ENCODE measurements around the gene ARMC10. TPM values are rescaled to one million over a fixed set of nuclear protein-coding genes. Genes with fewer than 3 reads are reported as not detected.
A peak's percentile ranks its signal among the peaks of the same experiment; 100 is the strongest.

Gene ARMC10
- total RNA-seq, 6 donors from 2014 or later: 13.6 to 34.5 (median 30.4) TPM

DNA sequence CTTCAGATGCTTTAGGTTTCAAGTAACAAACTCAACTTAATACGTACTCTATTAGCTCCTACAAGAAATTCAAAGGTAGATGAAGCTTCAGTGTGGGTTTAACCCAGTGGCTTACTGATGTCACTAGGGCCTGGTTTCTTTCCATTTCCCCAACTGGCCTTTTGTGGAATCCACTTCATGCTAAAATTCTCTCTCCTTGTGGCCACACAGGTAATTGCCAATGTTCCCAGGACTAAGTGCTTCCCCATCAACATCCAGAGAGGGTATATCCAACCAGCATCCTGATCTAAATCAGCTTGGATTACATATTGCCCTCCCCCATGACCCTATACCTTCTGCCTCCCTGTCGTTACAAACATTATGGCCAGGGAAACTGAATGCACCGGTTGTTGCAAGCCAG is 11.0 kb upstream of the ARMC10 start:
- 90 to 93% methylated on average over 3 of the region's 3 CpGs for WGBS, 2 donors
- ATAC-seq (ENCODE audit: low FRiP score in 2 of 2) (no peak), DNase-seq (no peak)
- Histone ChIP-seq H3K36me3 (no peaks in the 10 kb centered on the region), H3K9me3 (no peaks in the 10 kb centered on the region), H3K27ac (no peak overlapping the region), H3K27me3 (no peaks in the 10 kb centered on the region), H3K4me3 (no peak overlapping the region), H3K4me1 (no peaks in the 10 kb centered on the region)
- TF ChIP-seq EP300 (IDR thresholded peaks at IDR 0.05) (no peak), POLR2AphosphoS5 (IDR thresholded peaks at IDR 0.05) (no peak), POLR2A (IDR thresholded peaks at IDR 0.05) (no peak)
- TF ChIP-seq, protein P1, sequence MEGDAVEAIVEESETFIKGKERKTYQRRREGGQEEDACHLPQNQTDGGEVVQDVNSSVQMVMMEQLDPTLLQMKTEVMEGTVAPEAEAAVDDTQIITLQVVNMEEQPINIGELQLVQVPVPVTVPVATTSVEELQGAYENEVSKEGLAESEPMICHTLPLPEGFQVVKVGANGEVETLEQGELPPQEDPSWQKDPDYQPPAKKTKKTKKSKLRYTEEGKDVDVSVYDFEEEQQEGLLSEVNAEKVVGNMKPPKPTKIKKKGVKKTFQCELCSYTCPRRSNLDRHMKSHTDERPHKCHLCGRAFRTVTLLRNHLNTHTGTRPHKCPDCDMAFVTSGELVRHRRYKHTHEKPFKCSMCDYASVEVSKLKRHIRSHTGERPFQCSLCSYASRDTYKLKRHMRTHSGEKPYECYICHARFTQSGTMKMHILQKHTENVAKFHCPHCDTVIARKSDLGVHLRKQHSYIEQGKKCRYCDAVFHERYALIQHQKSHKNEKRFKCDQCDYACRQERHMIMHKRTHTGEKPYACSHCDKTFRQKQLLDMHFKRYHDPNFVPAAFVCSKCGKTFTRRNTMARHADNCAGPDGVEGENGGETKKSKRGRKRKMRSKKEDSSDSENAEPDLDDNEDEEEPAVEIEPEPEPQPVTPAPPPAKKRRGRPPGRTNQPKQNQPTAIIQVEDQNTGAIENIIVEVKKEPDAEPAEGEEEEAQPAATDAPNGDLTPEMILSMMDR (IDR thresholded peaks at IDR 0.05): no peak

DNA sequence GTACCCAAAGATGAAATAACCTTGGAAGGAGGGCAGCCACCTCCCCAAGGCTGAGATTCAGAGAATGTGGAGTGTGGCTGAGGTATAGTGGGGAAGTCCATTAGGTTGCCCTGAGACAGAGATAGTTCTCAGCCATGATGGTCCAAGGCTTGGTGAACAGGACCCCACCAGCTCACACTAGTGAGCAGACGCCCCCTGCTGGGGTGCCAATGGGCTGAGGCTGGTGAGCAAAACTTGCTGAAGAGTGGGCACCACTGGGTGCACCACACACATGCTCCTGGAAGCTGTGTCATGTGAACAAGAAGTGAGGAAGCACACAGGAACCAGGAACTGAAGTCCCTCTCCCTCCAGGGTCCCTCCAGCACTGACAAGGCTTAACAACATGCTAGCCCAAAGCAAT is 9.3 kb upstream of the ARMC10 start:
- Histone ChIP-seq H3K4me1 (no peaks in the 10 kb centered on the region), H3K27me3 (no peaks in the 10 kb centered on the region), H3K4me3 (no peak overlapping the region), H3K9me3 (no peaks in the 10 kb centered on the region), H3K27ac (no peak overlapping the region), H3K36me3 (no peaks in the 10 kb centered on the region)
- DNase-seq (no peak), ATAC-seq (ENCODE audit: low FRiP score in 2 of 2) (peak in 1 of 2 donors; percentile 39)
- TF ChIP-seq, protein P1 (IDR thresholded peaks at IDR 0.05): peak in 5 of 6 experiments; percentile 16 to 29 (median 26)
- TF ChIP-seq EP300 (IDR thresholded peaks at IDR 0.05): no peak
- 10 to 45% methylated on average over 1 of the region's 1 CpG for WGBS, 2 donors

DNA sequence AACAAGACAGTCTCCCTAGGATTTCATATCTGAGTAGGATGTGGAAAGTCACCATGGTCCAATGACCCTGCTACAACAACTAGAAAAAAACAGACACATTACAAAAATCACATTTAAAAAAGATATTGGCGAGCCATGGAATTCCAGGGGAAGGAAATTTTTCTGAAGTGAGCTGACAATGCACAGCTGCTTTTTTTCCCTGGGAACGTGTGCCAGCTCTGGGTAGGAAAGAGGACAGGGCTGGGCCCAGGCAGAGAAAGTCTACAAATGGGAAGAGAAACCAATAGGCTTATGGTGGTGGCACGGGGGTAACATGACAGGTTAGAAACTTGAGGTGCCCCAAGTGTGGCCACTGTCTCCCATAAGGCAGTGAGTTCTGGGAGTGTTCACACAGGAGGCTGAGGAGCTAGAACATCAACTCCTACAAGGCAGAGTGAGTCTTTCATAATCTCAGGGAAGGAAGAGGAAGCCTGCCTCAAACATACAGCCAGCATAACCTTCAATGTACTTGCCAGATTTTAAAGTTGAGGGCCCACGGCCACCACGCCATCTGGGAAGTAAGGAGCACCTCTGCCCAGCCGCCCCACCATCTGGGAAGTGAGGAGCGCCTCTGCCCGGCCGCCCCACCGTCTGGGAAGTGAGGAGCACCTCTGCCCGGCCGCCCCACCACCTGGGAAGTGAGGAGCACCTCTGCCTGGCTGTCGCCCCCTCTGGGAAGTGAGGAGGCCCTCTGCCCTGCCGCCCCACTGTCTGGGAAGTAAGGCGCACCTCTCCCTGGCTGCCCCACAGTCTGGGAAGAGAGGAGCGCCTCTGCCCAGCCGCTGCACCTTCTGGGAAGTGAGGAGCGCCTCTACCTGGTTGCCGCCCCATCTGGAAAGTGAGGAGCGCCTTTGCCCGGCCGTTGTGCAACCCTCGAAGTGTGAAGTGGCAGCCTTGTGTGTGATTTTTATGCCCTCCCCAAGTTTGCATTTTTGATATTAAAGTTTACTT is 6.2 kb upstream of the ARMC10 start:
- Histone ChIP-seq H3K27me3 (no peaks in the 10 kb centered on the region), H3K4me1 (peaks cover 0 to 5% (median 3%) of the 10 kb centered on the region in 4 donors), H3K4me3 (no peak overlapping the region), H3K36me3 (no peaks in the 10 kb centered on the region), H3K27ac (peak overlapping the region in 1 of 4 donors; percentile 33), H3K9me3 (no peaks in the 10 kb centered on the region)
- TF ChIP-seq POLR2A (IDR thresholded peaks at IDR 0.05): no peak
- TF ChIP-seq, protein P1 (IDR thresholded peaks at IDR 0.05): no peak
- TF ChIP-seq EP300 (IDR thresholded peaks at IDR 0.05): no peak
- TF ChIP-seq POLR2AphosphoS5 (IDR thresholded peaks at IDR 0.05): no peak
- 88 to 91% methylated on average over 12 to 23 of the region's 23 CpGs for WGBS, 2 donors
- DNase-seq: peak in 1 of 2 donors; percentile 65
- peak in 1 of 2 donors; percentile 35 for ATAC-seq (ENCODE audit: low FRiP score in 2 of 2)

DNA sequence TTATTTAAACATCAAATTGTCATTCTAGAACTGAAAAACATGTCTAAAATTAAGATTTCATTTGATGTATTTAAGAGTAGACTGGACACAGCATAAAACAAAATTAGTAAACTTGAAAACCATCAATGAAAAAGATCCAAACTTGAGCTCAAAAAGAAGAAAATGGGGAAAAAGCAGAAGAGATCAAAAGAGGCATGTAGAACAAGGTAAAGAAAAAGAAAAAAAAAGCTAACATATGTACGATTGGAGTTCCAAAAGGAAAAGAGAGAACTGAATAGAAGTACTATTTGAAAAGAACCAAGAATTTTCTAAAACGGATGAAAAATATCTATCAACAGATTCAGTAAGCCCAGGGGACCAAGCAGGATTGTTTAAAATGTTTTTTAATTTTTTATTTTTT is 3.9 kb upstream of the ARMC10 start:
- DNase-seq (no peak), ATAC-seq (ENCODE audit: low FRiP score in 2 of 2) (no peak)
- H3K27ac ChIP-seq: no peak overlapping the region
- TF ChIP-seq, protein P1 (IDR thresholded peaks at IDR 0.05): no peak
- no peak for TF ChIP-seq EP300 (IDR thresholded peaks at IDR 0.05)
- TF ChIP-seq POLR2AphosphoS5 (IDR thresholded peaks at IDR 0.05): no peak
- TF ChIP-seq POLR2A (IDR thresholded peaks at IDR 0.05): no peak
- no peak overlapping the region for H3K4me3 ChIP-seq
- H3K4me1 ChIP-seq: peaks cover 6 to 15% (median 12%) of the 10 kb centered on the region in 4 donors
- no peaks in the 10 kb centered on the region for H3K36me3 ChIP-seq
- WGBS, 2 donors: 88 to 89% methylated on average over 2 of the region's 2 CpGs
- H3K9me3 ChIP-seq: no peaks in the 10 kb centered on the region
- no peaks in the 10 kb centered on the region for H3K27me3 ChIP-seq

Measured in upper lobe of left lung (tissue), 6 donors.